Liver (tissue), 9 donors: ENCODE data around the gene FAM216B. TPM values are rescaled to one million over a fixed set of nuclear protein-coding genes. Genes with fewer than 3 reads are reported as not detected.
"Not testable (repeated sequence)": the region's sequence is repeated elsewhere in the genome, so short reads cannot be mapped to it uniquely, and the experiment has no call there.

Source experiments
- DNase-seq: peaks from one replicate; pipeline ENCODE4 v3.0.0-alpha.2; 2017; ENCODE audit warnings: low spot score
- H3K27ac ChIP-seq, 2 donors: one replicate each; pipeline ENCODE4 v1.7.0; 2013; ENCODE audit warnings: inconsistent platforms in 2 of 2, low read length in 2 of 2, control low read depth in 1 of 2, low read depth in 1 of 2, mild to moderate bottlenecking in 1 of 2
- H3K27me3 ChIP-seq, 4 donors: one replicate each; pipeline versions ENCODE4 v1.6.1 to v1.7.0; 2013; ENCODE audit warnings: low read length in 3 of 4, inconsistent platforms in 1 of 4, mild to moderate bottlenecking in 1 of 4, moderate library complexity in 1 of 4; ENCODE audit not compliant: control insufficient read depth in 4 of 4, insufficient read depth in 4 of 4
- H3K36me3 ChIP-seq, 4 donors: one replicate each; pipeline versions ENCODE4 v1.6.1 to v1.7.0; 2013; ENCODE audit warnings: low read length in 3 of 4, mild to moderate bottlenecking in 3 of 4, low read depth in 1 of 4, moderate library complexity in 1 of 4; ENCODE audit not compliant: control insufficient read depth in 4 of 4, insufficient read depth in 3 of 4
- H3K4me1 ChIP-seq, 4 donors: one replicate each; pipeline versions ENCODE4 v1.6.1 to v1.7.0; 2013; ENCODE audit warnings: low read length in 3 of 4, mild to moderate bottlenecking in 3 of 4, moderate library complexity in 1 of 4; ENCODE audit not compliant: control insufficient read depth in 4 of 4, insufficient read depth in 4 of 4
- H3K4me3 ChIP-seq, 3 donors: one replicate each; pipeline versions ENCODE4 v1.6.1 to v1.7.0; 2013; ENCODE audit warnings: low read length in 3 of 3, control low read depth in 1 of 3, low read depth in 1 of 3, mild to moderate bottlenecking in 1 of 3
- H3K9ac ChIP-seq, 2 donors: one replicate each; pipeline ENCODE4 v1.7.0; 2013; ENCODE audit warnings: low read length in 2 of 2, mild to moderate bottlenecking in 2 of 2, moderate library complexity in 2 of 2, control low read depth in 1 of 2, low read depth in 1 of 2
- H3K9me3 ChIP-seq, 4 donors: one replicate each; pipeline versions ENCODE4 v1.6.1 to v1.7.0; 2013; ENCODE audit warnings: low read length in 3 of 4; ENCODE audit not compliant: control insufficient read depth in 4 of 4
- EGR1 ChIP-seq, 2 donors: IDR thresholded peaks; 2 replicates each; pipeline ENCODE4 v1.6.1; 2016 to 2018; ENCODE audit warnings: antibody characterized with exemption in 2 of 2, low read depth in 2 of 2
- GABPA ChIP-seq, 2 donors: IDR thresholded peaks in 1 of 2; conservative IDR thresholded peaks in 1 of 2; 2 replicates each; pipeline ENCODE4 v1.6.1; 2016; ENCODE audit warnings: antibody characterized with exemption in 2 of 2, mild to moderate bottlenecking in 1 of 2, moderate library complexity in 1 of 2
- HNF4A ChIP-seq, 2 donors: conservative IDR thresholded peaks; 2 replicates each; pipeline ENCODE4 v1.6.1; 2016; ENCODE audit warnings: antibody characterized with exemption in 2 of 2, mild to moderate bottlenecking in 2 of 2
- HNF4G ChIP-seq: IDR thresholded peaks from 2 replicates; pipeline ENCODE4 v1.6.1; 2016; ENCODE audit warnings: antibody characterized with exemption
- RAD21 ChIP-seq, 2 donors: IDR thresholded peaks; 2 replicates each; pipeline ENCODE4 v1.6.1; 2016; ENCODE audit warnings: antibody characterized with exemption in 2 of 2, mild to moderate bottlenecking in 2 of 2
- RXRA ChIP-seq, 2 donors: IDR thresholded peaks; 2 replicates each; pipeline ENCODE4 v1.6.1; 2017 to 2018; ENCODE audit warnings: antibody characterized with exemption in 2 of 2, mild to moderate bottlenecking in 1 of 2
- SP1 ChIP-seq: IDR thresholded peaks from 2 replicates; pipeline ENCODE4 v1.6.1; 2018; ENCODE audit warnings: antibody characterized with exemption, mild to moderate bottlenecking
- YY1 ChIP-seq: IDR thresholded peaks from 2 replicates; pipeline ENCODE4 v1.6.1; 2016; ENCODE audit warnings: antibody characterized with exemption, mild to moderate bottlenecking
- WGBS: extraction: QIAGEN DNeasy Blood & Tissue Kit; methylation state at CpG from one replicate; pipeline ENCODE4 v1.1.7; 2013; 5-methylcytosine and 5-hydroxymethylcytosine counted together
- polyA plus RNA-seq, 2 donors: library from polyadenylated mRNA; stranded (reverse) in 1 of 2; unstranded in 1 of 2; fragments of 200-250 nt in 1 of 2; fragments of >200 nt in 1 of 2; fragmentation: Nextera tagmentation in 1 of 2; extraction: Ambion mirVana in 1 of 2; gene quantifications; one replicate each; pipeline versions ENCODE4 v1.2.1 to v1.2.3, GENCODE V29; 2013 to 2015
- total RNA-seq, 2 donors: library from RNA; depleted of rRNA; stranded (reverse); fragments of >200 nt; gene quantifications; one replicate each; pipeline ENCODE4 v1.2.3, GENCODE V29; 2014
- TF ChIP-seq, protein P1 (sequence below): IDR thresholded peaks from 2 replicates; pipeline ENCODE4 v1.6.1; 2016; ENCODE audit warnings: antibody characterized with exemption
- TF ChIP-seq, protein P2 (sequence below): fragments of 150-350 bp; IDR thresholded peaks from 2 replicates; pipeline ENCODE4 v1.5.1; 2017; ENCODE audit warnings: improper control_type of control experiment, low read depth, low read length; ENCODE audit not compliant: missing input control
- TF ChIP-seq, protein P3 (sequence below): IDR thresholded peaks from 2 replicates; pipeline ENCODE4 v1.6.1; 2016; ENCODE audit warnings: antibody characterized with exemption, mild to moderate bottlenecking
- TF ChIP-seq, protein P4 (sequence below): IDR thresholded peaks from 2 replicates; pipeline ENCODE4 v1.6.1; 2016; ENCODE audit warnings: antibody characterized with exemption
- donor health status: healthy.
- donor health status: healthy.
- donor health status: healthy.
- donor health status: healthy.
- donor health status: healthy.

Gene FAM216B
- total and polyA plus RNA-seq, 4 donors: not detected

DNA sequence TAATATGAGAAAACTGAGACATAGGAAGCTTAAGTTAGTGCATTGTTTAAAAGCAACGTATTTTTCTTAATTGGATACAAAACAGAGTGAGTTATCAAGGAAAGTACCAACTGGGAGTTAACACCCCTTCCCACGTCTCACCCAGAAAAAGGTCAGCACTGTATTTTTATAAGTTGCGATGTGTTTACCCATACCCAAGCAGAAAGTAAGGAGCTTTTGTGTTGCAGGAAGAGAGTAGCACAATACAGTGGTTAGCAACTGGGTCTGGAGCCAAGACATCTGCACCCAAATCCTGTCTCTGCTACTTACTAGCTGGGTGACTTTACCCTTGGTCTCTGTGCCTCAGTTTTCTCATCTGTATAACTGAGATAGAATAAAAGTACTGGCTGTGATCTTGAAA lies 34.3 kb downstream of the FAM216B start (continued):
- no peak for TF ChIP-seq HNF4A (conservative IDR thresholded peaks at IDR 0.05)
- no peak for TF ChIP-seq SP1
- TF ChIP-seq, protein P1, sequence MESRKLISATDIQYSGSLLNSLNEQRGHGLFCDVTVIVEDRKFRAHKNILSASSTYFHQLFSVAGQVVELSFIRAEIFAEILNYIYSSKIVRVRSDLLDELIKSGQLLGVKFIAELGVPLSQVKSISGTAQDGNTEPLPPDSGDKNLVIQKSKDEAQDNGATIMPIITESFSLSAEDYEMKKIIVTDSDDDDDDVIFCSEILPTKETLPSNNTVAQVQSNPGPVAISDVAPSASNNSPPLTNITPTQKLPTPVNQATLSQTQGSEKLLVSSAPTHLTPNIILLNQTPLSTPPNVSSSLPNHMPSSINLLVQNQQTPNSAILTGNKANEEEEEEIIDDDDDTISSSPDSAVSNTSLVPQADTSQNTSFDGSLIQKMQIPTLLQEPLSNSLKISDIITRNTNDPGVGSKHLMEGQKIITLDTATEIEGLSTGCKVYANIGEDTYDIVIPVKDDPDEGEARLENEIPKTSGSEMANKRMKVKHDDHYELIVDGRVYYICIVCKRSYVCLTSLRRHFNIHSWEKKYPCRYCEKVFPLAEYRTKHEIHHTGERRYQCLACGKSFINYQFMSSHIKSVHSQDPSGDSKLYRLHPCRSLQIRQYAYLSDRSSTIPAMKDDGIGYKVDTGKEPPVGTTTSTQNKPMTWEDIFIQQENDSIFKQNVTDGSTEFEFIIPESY: no peak
- no peak for TF ChIP-seq YY1
- TF ChIP-seq EGR1 (IDR thresholded peaks at IDR 0.05; ENCODE audit: low read depth in 2 of 2): no peak

DNA sequence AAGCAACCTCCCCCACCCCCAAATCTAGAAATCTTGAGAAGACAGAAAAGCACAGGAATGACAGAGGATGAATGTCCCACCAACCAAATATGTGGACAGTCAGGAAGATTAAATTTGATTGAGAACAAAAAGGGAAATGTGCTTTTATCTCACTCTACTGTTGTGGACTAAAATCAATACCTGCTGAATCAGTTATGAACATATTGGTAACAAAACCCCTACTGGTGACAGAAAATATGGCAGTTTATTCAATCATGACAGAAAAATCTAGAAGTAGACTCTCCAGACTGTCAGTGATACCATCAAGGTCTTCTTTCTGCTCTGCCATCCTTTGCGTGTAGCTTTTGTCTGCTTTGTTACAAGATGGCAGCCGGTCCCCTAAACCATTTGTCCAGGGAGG lies 35.2 kb downstream of the FAM216B start:
- Histone ChIP-seq H3K4me1 (no peaks in the 10 kb centered on the region), H3K9ac (no peak overlapping the region), H3K27me3 (peaks cover 0 to 7% (median 0%) of the 10 kb centered on the region in 4 donors), H3K36me3 (no peaks in the 10 kb centered on the region), H3K9me3 (no peaks in the 10 kb centered on the region), H3K27ac (no peak overlapping the region), H3K4me3 (no peak overlapping the region)
- WGBS: 95% methylated on average over 2 of the region's 2 CpGs
- TF ChIP-seq, protein P2, sequence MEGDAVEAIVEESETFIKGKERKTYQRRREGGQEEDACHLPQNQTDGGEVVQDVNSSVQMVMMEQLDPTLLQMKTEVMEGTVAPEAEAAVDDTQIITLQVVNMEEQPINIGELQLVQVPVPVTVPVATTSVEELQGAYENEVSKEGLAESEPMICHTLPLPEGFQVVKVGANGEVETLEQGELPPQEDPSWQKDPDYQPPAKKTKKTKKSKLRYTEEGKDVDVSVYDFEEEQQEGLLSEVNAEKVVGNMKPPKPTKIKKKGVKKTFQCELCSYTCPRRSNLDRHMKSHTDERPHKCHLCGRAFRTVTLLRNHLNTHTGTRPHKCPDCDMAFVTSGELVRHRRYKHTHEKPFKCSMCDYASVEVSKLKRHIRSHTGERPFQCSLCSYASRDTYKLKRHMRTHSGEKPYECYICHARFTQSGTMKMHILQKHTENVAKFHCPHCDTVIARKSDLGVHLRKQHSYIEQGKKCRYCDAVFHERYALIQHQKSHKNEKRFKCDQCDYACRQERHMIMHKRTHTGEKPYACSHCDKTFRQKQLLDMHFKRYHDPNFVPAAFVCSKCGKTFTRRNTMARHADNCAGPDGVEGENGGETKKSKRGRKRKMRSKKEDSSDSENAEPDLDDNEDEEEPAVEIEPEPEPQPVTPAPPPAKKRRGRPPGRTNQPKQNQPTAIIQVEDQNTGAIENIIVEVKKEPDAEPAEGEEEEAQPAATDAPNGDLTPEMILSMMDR: peak; percentile 4
- TF ChIP-seq, protein P3, sequence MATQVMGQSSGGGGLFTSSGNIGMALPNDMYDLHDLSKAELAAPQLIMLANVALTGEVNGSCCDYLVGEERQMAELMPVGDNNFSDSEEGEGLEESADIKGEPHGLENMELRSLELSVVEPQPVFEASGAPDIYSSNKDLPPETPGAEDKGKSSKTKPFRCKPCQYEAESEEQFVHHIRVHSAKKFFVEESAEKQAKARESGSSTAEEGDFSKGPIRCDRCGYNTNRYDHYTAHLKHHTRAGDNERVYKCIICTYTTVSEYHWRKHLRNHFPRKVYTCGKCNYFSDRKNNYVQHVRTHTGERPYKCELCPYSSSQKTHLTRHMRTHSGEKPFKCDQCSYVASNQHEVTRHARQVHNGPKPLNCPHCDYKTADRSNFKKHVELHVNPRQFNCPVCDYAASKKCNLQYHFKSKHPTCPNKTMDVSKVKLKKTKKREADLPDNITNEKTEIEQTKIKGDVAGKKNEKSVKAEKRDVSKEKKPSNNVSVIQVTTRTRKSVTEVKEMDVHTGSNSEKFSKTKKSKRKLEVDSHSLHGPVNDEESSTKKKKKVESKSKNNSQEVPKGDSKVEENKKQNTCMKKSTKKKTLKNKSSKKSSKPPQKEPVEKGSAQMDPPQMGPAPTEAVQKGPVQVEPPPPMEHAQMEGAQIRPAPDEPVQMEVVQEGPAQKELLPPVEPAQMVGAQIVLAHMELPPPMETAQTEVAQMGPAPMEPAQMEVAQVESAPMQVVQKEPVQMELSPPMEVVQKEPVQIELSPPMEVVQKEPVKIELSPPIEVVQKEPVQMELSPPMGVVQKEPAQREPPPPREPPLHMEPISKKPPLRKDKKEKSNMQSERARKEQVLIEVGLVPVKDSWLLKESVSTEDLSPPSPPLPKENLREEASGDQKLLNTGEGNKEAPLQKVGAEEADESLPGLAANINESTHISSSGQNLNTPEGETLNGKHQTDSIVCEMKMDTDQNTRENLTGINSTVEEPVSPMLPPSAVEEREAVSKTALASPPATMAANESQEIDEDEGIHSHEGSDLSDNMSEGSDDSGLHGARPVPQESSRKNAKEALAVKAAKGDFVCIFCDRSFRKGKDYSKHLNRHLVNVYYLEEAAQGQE: no peak
- TF ChIP-seq, protein P1: no peak
- TF ChIP-seq SP1: no peak
- TF ChIP-seq RXRA (IDR thresholded peaks at IDR 0.05): no peak
- TF ChIP-seq, protein P4, sequence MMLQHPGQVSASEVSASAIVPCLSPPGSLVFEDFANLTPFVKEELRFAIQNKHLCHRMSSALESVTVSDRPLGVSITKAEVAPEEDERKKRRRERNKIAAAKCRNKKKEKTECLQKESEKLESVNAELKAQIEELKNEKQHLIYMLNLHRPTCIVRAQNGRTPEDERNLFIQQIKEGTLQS: no peak
- no peak for TF ChIP-seq RAD21 (IDR thresholded peaks at IDR 0.05)
- TF ChIP-seq GABPA (IDR thresholded peaks at IDR 0.05 in 1 of 2, conservative IDR thresholded peaks at IDR 0.05 in 1 of 2): no peak
- no peak for TF ChIP-seq HNF4G
- no peak for DNase-seq

DNA sequence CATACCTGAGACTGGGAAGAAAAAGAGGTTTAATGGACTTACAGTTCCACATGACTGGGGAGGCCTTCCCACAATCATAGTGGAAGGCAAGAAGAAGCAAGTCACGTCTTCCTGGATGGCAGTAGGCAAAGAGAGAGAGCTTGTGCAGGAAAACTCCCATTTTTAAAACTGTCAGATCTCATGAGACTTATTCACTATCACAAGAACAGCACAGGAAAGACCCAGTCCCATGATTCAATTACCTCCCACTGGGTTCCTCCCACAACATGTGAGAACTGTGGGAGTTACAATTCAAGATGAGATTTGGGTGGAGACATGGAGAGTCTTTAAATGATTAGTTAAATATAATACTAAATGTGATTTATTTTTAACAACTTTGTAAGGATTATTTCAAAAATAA lies 38.3 kb downstream of the FAM216B start:
- H3K27ac ChIP-seq, H3K9ac ChIP-seq, H3K36me3 ChIP-seq, H3K9me3 ChIP-seq, DNase-seq, H3K27me3 ChIP-seq, H3K4me1 ChIP-seq, H3K4me3 ChIP-seq: not testable (repeated sequence)
- 88% methylated on average over 1 of the region's 1 CpG for WGBS
